HepG2 (cell line): ENCODE results near the gene BBS1.

Source experiments
- CEBPB ChIP-seq: IDR thresholded peaks from 2 replicates; pipeline ENCODE4 v1.6.1; 2011; ENCODE audit warnings: low read depth, low read length, improper control_type of control experiment, borderline replicate concordance
- EP300 ChIP-seq, 3 experiments: sonication (generic) in 1 of 3; formaldehyde crosslinking in 1 of 3; IDR thresholded peaks; 2 replicates each; pipeline versions ENCODE4 v1.5.1 to v1.6.1; 2011 to 2020; ENCODE audit warnings: low read depth in 2 of 3, low read length in 2 of 3, borderline replicate concordance in 1 of 3, improper control_type of control experiment in 1 of 3, mild to moderate bottlenecking in 1 of 3, missing genetic modification reagents in 1 of 3, moderate library complexity in 1 of 3
- FOXJ3 ChIP-seq: sonication (generic); formaldehyde crosslinking; IDR thresholded peaks from 2 replicates; pipeline ENCODE4 v1.4.0; 2020; ENCODE audit warnings: missing genetic modification reagents, mild to moderate bottlenecking, borderline replicate concordance
- MAFF ChIP-seq: IDR thresholded peaks from 2 replicates; pipeline ENCODE4 v1.6.1; 2011; ENCODE audit warnings: low read depth, low read length, improper control_type of control experiment
- MAFG ChIP-seq: sonication (generic); formaldehyde crosslinking; IDR thresholded peaks from 2 replicates; pipeline ENCODE4 v1.5.1; 2020; ENCODE audit warnings: mild to moderate bottlenecking, missing genetic modification reagents
- MAFK ChIP-seq, 2 experiments: IDR thresholded peaks in 1 of 2; conservative IDR thresholded peaks in 1 of 2; 2 replicates each; pipeline ENCODE4 v1.6.1; 2011; ENCODE audit warnings: improper control_type of control experiment in 2 of 2, low read length in 2 of 2
- MYNN ChIP-seq: sonication (generic); formaldehyde crosslinking; IDR thresholded peaks from 2 replicates; pipeline ENCODE4 v1.4.0; 2020; ENCODE audit warnings: mild to moderate bottlenecking, low read depth, missing genetic modification reagents
- TF ChIP-seq, protein P1 (sequence below): sonication (generic); formaldehyde crosslinking; conservative IDR thresholded peaks from 2 replicates; pipeline ENCODE4 v1.8.0; 2022; ENCODE audit warnings: low read depth, missing genetic modification reagents
- TF ChIP-seq, protein P2 (sequence below): sonication (generic); formaldehyde crosslinking; IDR thresholded peaks from 2 replicates; pipeline ENCODE4 v1.4.0; 2020; ENCODE audit warnings: missing genetic modification reagents, borderline replicate concordance
- TF ChIP-seq, protein P3 (sequence below), 2 experiments: IDR thresholded peaks; 2 replicates each; pipeline ENCODE4 v1.6.1; 2011 to 2012; ENCODE audit warnings: low read length in 2 of 2, borderline replicate concordance in 1 of 2, low read depth in 1 of 2, mild to moderate bottlenecking in 1 of 2, moderate library complexity in 1 of 2

DNA sequence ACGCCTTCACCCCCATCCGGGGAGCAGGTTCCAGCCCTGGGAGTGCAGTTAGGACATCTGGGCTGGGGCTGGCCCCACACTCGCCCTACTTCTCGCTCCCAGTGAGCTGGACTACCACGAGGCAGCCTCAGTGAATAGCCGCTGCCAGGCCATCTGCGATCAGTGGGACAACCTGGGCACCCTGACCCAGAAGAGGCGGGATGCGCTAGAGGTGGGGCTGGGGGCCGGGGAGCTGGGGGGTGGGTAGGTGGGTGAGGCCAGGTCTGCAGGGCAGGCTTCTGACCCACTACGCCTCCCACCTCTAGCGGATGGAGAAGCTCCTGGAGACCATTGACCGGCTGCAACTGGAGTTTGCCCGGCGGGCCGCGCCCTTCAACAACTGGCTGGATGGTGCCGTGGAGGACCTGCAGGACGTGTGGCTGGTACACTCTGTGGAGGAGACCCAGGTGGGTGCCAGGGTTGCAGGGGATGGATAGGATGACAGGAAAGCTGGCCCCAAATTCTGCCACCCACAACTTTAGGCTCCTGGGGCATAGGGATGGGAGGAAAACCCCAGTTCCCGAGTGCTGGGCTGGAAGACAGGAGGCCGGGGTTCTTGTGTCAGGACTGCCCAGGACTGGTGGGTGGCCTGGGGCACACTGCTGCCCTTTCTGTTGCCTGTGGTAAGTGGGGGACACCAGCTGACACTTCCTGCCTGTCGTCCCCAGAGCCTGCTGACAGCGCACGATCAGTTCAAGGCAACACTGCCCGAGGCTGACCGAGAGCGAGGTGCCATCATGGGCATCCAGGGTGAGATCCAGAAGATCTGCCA is 49.6 kb downstream of the BBS1 start:
- TF ChIP-seq MYNN (no peak), MAFK (conservative IDR thresholded peaks at IDR 0.05 in 1 of 2, IDR thresholded peaks at IDR 0.05 in 1 of 2; ENCODE audit: low read length in 2 of 2) (no peak), MAFG (no peak), EP300 (IDR thresholded peaks at IDR 0.05; ENCODE audit: low read depth in 2 of 2, low read length in 2 of 2) (no peak), EP300 (CRISPR knock-in tag; IDR thresholded peaks at IDR 0.05; ENCODE audit: borderline replicate concordance) (no peak), MAFF (no peak), CEBPB (no peak), FOXJ3 (no peak)
- TF ChIP-seq, protein P1, sequence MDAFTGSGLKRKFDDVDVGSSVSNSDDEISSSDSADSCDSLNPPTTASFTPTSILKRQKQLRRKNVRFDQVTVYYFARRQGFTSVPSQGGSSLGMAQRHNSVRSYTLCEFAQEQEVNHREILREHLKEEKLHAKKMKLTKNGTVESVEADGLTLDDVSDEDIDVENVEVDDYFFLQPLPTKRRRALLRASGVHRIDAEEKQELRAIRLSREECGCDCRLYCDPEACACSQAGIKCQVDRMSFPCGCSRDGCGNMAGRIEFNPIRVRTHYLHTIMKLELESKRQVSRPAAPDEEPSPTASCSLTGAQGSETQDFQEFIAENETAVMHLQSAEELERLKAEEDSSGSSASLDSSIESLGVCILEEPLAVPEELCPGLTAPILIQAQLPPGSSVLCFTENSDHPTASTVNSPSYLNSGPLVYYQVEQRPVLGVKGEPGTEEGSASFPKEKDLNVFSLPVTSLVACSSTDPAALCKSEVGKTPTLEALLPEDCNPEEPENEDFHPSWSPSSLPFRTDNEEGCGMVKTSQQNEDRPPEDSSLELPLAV (CRISPR knock-in tag), result no peak
- TF ChIP-seq, protein P2, sequence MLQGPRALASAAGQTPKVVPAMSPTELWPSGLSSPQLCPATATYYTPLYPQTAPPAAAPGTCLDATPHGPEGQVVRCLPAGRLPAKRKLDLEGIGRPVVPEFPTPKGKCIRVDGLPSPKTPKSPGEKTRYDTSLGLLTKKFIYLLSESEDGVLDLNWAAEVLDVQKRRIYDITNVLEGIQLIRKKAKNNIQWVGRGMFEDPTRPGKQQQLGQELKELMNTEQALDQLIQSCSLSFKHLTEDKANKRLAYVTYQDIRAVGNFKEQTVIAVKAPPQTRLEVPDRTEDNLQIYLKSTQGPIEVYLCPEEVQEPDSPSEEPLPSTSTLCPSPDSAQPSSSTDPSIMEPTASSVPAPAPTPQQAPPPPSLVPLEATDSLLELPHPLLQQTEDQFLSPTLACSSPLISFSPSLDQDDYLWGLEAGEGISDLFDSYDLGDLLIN (CRISPR knock-in tag), result no peak
- TF ChIP-seq, protein P3, sequence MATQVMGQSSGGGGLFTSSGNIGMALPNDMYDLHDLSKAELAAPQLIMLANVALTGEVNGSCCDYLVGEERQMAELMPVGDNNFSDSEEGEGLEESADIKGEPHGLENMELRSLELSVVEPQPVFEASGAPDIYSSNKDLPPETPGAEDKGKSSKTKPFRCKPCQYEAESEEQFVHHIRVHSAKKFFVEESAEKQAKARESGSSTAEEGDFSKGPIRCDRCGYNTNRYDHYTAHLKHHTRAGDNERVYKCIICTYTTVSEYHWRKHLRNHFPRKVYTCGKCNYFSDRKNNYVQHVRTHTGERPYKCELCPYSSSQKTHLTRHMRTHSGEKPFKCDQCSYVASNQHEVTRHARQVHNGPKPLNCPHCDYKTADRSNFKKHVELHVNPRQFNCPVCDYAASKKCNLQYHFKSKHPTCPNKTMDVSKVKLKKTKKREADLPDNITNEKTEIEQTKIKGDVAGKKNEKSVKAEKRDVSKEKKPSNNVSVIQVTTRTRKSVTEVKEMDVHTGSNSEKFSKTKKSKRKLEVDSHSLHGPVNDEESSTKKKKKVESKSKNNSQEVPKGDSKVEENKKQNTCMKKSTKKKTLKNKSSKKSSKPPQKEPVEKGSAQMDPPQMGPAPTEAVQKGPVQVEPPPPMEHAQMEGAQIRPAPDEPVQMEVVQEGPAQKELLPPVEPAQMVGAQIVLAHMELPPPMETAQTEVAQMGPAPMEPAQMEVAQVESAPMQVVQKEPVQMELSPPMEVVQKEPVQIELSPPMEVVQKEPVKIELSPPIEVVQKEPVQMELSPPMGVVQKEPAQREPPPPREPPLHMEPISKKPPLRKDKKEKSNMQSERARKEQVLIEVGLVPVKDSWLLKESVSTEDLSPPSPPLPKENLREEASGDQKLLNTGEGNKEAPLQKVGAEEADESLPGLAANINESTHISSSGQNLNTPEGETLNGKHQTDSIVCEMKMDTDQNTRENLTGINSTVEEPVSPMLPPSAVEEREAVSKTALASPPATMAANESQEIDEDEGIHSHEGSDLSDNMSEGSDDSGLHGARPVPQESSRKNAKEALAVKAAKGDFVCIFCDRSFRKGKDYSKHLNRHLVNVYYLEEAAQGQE (IDR thresholded peaks at IDR 0.05; ENCODE audit: borderline replicate concordance in 1 of 2, low read depth in 1 of 2, low read length in 2 of 2), result no peak
